ENCODE measurements around the gene KCNN3. TPM values are rescaled to one million over a fixed set of nuclear protein-coding genes. Genes with fewer than 3 reads are reported as not detected.
A peak's percentile ranks its signal among the peaks of the same experiment; 100 is the strongest.

The KCNN3 gene
- total RNA-seq, 2 donors from 2014 or later, result 0.12 to 0.29 TPM

DNA sequence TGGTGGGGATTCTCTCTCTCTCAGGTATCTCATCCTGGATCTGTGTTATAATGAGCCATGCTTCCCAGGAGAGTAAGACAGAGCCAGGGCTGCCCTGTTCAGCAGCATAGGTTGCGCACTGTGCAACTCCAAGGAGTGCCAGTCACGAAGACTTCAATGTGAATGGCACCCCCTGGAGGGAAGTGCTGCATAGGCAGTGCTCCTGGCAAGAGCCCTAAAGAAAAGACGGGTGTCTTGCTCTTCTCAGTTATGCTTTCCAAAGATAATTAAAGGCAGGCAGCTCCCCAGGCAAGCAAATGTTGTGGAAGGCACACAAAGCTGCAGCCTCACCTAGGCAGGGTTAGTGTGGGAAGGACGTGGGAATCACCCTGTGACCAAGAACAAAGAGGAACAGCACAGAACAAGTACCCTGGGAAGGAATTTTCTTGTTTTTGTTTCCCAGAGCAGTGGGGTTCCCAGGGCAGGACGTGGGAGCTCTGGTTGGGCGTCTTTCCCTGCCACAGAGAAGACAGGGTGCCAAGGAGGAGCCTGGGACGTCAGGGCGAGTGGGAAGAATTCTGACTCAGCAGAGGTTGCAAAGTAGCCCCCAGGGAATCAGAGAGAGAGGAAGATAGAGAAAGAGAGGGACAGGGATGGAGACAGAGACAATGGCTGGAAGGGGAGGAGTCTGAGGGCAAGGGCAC, 120.9 kb downstream of the KCNN3 start:
- no peak for DNase-seq
- H3K27ac Mint-ChIP-seq, result no peak overlapping the region
- no peaks in the 10 kb centered on the region for H3K9me3 ChIP-seq (ENCODE audit: control insufficient read depth, low read length, poor library complexity, severe bottlenecking)
- H3K27me3 Mint-ChIP-seq, result peaks cover 50% of the 10 kb centered on the region
- ATAC-seq, result no peak
- peaks cover 36% of the 10 kb centered on the region for H3K4me1 Mint-ChIP-seq
- H3K4me3 Mint-ChIP-seq, result no peak overlapping the region
- H3K36me3 Mint-ChIP-seq (ENCODE audit: low read depth), result no peaks in the 10 kb centered on the region

DNA sequence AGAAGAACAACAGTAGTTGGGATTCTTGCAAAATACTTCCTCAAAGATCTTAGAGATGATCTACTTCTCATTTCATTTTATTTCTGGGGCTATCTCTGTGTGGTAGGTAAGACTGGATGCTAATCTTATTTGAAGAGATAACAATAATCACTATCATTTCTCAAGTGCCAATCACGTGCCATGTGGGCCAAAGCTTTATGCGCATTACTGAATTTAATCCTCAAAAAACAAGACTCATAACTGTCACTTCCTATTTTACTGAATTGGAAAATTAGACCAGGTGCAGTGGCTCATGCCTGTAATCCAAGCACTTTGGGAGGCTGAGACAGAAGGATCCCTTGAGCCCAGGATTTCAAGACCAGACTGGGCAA, 121.7 kb downstream of the KCNN3 start:
- H3K36me3 Mint-ChIP-seq (ENCODE audit: low read depth), result no peaks in the 10 kb centered on the region
- peak overlapping the region; percentile 91 for H3K27ac Mint-ChIP-seq
- peak overlapping the region; percentile 80 for H3K4me3 Mint-ChIP-seq
- peak; percentile 12 for ATAC-seq
- peaks cover 42% of the 10 kb centered on the region for H3K27me3 Mint-ChIP-seq
- peaks cover 40% of the 10 kb centered on the region for H3K4me1 Mint-ChIP-seq
- H3K9me3 ChIP-seq (ENCODE audit: control insufficient read depth, low read length, poor library complexity, severe bottlenecking), result no peaks in the 10 kb centered on the region
- no peak for DNase-seq

DNA sequence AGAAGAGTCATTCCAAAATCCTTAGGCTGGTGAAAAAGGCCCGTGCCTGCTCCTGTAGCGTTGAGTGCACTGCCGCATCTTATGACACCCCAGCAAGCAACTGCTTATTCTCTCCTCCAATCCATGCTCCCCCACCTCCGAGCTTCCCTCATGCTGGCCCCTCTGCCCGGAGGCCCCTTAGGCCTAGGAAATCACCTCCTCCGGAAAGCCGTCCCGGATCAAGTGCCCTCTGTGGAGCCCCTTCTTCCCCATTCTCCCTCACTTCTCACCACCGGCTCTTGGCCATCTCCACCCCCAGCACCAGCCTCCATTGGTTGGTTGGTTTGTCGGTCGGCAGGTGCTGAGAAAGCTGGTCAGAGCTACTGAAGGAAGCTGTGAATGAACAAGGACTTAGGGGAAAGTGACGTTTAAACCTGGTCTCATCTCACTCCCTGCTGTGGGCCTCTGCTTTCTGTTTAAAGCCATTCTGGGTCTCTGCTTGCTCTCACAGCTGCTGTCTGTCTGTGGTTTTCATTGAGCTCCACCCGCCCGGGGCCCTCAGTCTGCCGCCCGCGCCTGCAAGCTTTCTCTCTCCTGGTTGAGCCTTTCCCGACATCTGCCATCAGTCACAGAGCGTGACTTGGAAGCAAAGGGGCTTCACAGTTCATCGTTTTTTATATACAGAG, 122.2 kb downstream of the KCNN3 start:
- peak in 1 of 3 donors; percentile 15 for DNase-seq
- Mint-ChIP-seq H3K4me3 (peak overlapping the region; percentile 80), H3K36me3 (ENCODE audit: low read depth) (no peaks in the 10 kb centered on the region), H3K27ac (peak overlapping the region; percentile 91), H3K27me3 (peaks cover 39% of the 10 kb centered on the region), H3K4me1 (peaks cover 40% of the 10 kb centered on the region)
- peak; percentile 86 for ATAC-seq
- H3K9me3 ChIP-seq (ENCODE audit: control insufficient read depth, low read length, poor library complexity, severe bottlenecking), result no peaks in the 10 kb centered on the region

DNA sequence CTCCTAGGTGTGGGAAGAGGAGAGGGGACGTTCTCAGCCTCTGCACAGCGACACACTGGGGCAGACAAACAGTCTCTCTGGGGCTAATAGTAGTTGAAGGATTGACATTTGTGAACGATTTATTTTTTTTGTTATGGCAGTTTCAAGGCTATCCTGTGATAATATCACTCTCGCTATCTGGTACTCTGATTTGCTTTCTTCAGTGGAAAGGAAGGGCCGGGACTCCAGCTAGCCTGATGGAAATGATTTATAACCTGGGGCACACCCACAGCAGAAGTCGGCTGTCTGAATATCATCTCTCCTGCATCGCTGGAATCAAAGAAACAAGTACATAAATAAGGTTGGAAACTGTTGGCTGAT, 122.7 kb downstream of the KCNN3 start:
- DNase-seq (no peak), ATAC-seq (no peak)
- no peaks in the 10 kb centered on the region for H3K9me3 ChIP-seq (ENCODE audit: control insufficient read depth, low read length, poor library complexity, severe bottlenecking)
- Mint-ChIP-seq H3K4me3 (peak overlapping the region; percentile 80), H3K4me1 (peaks cover 40% of the 10 kb centered on the region), H3K36me3 (ENCODE audit: low read depth) (no peaks in the 10 kb centered on the region), H3K27me3 (peaks cover 43% of the 10 kb centered on the region), H3K27ac (peak overlapping the region; percentile 91)

DNA sequence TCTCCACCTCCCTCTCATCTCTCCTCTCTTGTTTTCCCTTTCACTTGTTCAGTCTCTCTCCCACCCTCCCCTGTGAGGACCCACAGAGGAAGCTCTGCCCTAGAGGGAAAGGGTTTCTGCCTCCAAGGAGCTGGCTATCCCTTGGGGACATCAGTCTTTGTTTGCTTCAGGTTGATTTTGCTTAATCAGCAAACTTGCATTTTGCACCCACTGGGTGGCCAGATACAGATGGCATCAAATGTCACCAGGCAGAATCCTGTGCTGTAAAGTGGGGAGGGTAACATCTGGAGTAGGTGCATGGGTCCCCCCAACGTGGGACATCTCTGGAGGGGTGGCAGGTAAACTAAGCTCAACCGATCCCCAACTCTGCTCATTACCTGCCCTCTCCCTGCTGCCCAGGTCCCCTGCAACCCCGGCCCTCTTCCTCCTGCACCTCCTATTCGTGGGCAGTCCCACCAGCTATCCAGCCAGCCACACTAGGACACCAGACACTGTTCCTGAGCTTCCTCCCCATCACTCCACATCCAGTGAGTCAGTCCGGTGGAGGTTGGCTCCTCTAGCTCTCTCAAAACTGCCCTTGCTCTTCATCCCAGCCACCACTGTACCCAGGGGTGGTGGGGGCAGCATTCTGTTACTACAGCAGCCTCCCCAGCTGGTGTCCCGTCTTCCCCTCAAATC, 123.3 kb downstream of the KCNN3 start:
- no peaks in the 10 kb centered on the region for H3K9me3 ChIP-seq (ENCODE audit: control insufficient read depth, low read length, poor library complexity, severe bottlenecking)
- Mint-ChIP-seq H3K4me1 (peaks cover 40% of the 10 kb centered on the region), H3K4me3 (peak overlapping the region; percentile 75), H3K36me3 (ENCODE audit: low read depth) (no peaks in the 10 kb centered on the region), H3K27ac (peak overlapping the region; percentile 75), H3K27me3 (peaks cover 43% of the 10 kb centered on the region)
- no peak for ATAC-seq
- no peak for DNase-seq

DNA sequence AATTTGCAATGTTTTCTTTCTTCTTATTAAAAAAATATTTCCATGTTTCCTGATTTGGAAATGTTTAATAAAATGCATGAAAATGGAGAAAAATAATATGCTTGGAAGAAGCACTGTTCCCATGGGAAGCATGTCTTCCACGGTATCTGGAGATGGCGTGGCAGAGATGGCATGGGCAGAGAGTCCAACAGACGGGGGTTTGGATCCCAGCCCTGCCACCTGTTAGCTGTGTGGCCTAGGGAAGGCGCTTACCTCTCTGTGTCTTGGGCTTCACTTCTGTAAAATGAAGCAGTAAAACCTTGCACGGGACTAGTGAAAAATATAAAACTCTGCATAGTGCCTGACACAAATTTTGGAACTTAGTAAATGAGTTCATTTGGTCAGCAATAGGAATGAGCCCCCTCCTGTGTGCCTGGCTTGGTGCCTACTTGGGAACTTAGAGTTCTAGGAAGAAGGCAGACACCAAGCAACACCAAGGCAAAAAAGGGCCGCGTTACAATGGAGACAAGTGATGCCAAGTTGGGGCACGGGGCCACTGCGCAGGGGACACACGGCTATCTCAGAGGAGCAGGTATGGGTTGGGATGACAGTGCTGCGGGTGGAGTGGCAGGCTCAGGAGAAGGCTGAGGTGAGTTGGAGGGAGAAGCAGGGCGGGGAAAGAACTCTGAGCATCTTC, 124.2 kb downstream of the KCNN3 start:
- Mint-ChIP-seq H3K36me3 (ENCODE audit: low read depth) (no peaks in the 10 kb centered on the region), H3K27me3 (peaks cover 36% of the 10 kb centered on the region), H3K4me1 (peaks cover 40% of the 10 kb centered on the region), H3K4me3 (peak overlapping the region; percentile 75), H3K27ac (peak overlapping the region; percentile 75)
- no peaks in the 10 kb centered on the region for H3K9me3 ChIP-seq (ENCODE audit: control insufficient read depth, low read length, poor library complexity, severe bottlenecking)
- DNase-seq, result no peak
- ATAC-seq, result no peak

DNA sequence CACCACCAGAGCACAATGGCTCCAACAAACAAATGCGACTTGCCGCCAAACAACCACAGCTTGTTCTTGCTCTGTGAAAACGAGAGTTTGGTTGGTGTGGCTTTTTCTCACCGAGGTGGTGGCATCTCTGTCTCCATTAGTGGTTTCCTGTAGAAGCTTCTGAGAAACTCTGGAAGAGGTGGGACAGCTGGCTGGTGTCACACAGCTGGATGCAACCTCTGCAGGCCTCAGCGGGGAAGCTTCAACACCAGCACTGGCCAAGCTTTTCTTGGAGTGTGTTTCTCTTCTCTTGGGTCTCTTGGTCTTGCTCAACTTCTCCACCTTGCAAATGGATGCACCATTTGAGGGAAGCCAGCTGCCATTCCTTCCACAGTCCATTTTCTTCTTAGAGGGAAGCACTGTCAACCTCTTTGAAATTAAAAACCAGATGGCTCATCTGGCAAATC, 124.8 kb downstream of the KCNN3 start:
- H3K9me3 ChIP-seq (ENCODE audit: control insufficient read depth, low read length, poor library complexity, severe bottlenecking), result no peaks in the 10 kb centered on the region
- DNase-seq, result no peak
- ATAC-seq, result no peak
- peaks cover 40% of the 10 kb centered on the region for H3K4me1 Mint-ChIP-seq
- no peak overlapping the region for H3K27ac Mint-ChIP-seq
- H3K4me3 Mint-ChIP-seq, result peak overlapping the region; percentile 74
- H3K27me3 Mint-ChIP-seq, result peaks cover 36% of the 10 kb centered on the region
- no peaks in the 10 kb centered on the region for H3K36me3 Mint-ChIP-seq (ENCODE audit: low read depth)

DNA sequence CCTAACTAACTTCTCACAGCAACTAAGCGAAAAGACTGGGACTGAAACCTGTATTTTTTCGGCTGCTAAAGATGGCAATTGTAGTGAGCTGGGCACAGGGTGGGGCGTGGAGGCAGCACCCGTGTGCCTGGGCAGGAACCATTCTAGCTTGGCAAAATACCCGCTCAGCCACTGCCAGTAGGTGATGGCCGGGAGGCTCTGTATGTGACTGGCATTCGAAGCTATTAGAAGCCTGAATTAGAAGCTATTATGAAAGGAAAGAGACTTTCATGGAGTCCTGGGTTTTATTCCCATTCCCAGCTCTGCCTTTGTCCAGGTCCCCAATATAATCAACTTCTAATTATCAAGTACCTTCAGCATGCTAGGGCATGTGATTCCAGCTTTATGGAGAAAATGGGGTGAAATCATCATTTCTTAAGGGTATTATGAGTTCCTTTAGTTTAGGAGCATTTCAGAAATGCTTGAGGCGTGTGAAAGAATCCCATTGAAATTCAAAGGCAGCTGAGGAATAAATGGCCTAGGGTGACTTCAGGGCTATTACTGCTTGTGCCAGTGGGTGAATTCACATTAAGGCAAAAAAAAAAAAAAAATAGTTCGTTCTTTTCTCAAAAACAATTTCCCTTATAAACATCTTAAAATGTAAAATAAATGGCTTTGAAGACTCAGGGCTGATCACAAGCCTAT, 125.6 kb downstream of the KCNN3 start:
- no peak overlapping the region for H3K4me3 Mint-ChIP-seq
- DNase-seq, result no peak
- no peak overlapping the region for H3K27ac Mint-ChIP-seq
- no peak for ATAC-seq
- peaks cover 38% of the 10 kb centered on the region for H3K27me3 Mint-ChIP-seq
- H3K9me3 ChIP-seq (ENCODE audit: control insufficient read depth, low read length, poor library complexity, severe bottlenecking), result no peaks in the 10 kb centered on the region
- peaks cover 40% of the 10 kb centered on the region for H3K4me1 Mint-ChIP-seq
- no peaks in the 10 kb centered on the region for H3K36me3 Mint-ChIP-seq (ENCODE audit: low read depth)

DNA sequence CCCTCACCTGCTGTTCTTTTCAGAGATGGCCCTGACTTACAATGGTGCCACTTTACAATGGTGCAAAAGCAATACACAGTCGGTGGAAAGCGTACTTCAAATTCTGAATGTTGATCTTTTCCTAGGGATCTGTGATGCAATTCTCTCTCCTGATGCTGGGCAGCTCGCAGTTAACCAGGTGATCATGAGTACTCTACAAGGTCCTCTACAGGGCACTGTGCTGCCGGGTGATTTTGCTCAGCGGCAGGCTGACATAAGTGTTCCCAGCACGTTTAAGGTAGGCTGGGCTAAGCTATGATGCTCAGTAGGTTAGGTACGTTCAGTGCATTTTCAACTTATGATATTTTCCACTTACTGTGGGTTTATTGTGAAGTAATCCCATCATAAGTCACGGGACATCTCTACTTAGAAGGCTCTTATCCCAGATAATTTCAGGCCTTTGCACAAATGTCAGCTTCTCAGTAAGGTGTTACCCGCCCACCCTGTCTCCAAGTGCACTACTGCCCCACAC, 126.5 kb downstream of the KCNN3 start:
- H3K36me3 Mint-ChIP-seq (ENCODE audit: low read depth), result peaks cover 2% of the 10 kb centered on the region
- H3K4me3 Mint-ChIP-seq, result no peak overlapping the region
- H3K27ac Mint-ChIP-seq, result peak overlapping the region; percentile 19
- H3K9me3 ChIP-seq (ENCODE audit: control insufficient read depth, low read length, poor library complexity, severe bottlenecking), result no peaks in the 10 kb centered on the region
- peaks cover 40% of the 10 kb centered on the region for H3K4me1 Mint-ChIP-seq
- peaks cover 38% of the 10 kb centered on the region for H3K27me3 Mint-ChIP-seq
- no peak for DNase-seq
- no peak for ATAC-seq

DNA sequence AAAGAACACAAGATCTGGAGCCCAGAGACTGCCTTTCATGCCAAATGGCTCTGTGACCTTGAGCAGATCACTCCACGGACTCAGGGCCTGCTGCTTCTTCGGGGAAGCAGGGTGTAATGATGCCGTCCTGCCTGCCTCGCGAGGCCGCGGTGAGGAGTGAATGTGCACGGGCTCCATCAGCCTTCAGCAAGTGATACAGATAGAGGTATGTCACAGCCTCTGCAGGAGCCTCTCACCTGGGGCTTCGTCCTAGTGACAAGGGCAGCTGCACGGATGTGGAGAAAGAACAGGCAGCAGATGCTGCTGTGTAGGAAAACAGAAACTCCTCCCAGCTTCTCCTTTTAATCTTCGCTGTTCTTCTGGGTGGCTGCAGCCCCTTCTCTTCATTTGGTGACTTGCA, 127.5 kb downstream of the KCNN3 start:
- DNase-seq (no peak), ATAC-seq (no peak)
- Mint-ChIP-seq H3K4me1 (peaks cover 31% of the 10 kb centered on the region), H3K27ac (peak overlapping the region; percentile 19), H3K27me3 (peaks cover 43% of the 10 kb centered on the region), H3K36me3 (ENCODE audit: low read depth) (peaks cover 3% of the 10 kb centered on the region), H3K4me3 (no peak overlapping the region)
- no peaks in the 10 kb centered on the region for H3K9me3 ChIP-seq (ENCODE audit: control insufficient read depth, low read length, poor library complexity, severe bottlenecking)

DNA sequence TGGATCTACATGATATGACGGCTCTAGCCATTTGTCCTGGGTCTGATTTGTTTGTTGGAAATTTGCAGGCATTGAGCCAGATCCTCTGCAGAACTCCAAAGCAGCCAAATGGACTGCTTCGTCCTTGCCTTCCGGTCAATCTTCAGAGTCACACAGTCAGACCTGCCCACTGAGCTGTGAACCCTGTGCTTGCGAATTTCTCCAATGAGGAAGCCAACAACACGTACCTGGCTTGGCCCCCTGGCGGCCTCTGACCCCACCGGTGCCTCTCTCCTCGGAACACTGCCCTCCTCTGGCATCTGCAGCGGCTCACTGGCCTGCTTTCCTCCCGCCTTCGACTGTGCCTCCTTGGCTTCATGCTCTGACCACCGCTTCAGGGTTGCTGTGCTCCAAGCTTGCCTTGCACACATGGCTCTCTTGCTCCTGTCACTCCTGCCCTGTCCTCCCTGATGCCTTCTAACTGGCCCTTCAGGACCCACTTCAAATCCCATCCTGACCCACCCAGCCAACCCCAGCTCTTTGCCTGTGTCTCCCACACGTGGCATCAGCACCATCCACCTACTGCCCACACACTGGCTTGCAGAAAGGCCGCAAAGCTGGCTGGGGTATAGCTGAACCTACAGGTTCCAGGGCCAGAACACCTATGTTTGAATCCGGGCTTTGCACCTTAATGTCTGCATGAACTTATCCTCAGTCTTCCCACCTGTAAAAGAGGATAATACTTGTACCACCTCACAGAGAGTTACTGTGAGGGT, 128.2 kb downstream of the KCNN3 start:
- Mint-ChIP-seq H3K27ac (no peak overlapping the region), H3K36me3 (ENCODE audit: low read depth) (peaks cover 7% of the 10 kb centered on the region), H3K4me1 (peaks cover 29% of the 10 kb centered on the region), H3K4me3 (no peak overlapping the region), H3K27me3 (peaks cover 48% of the 10 kb centered on the region)
- no peaks in the 10 kb centered on the region for H3K9me3 ChIP-seq (ENCODE audit: control insufficient read depth, low read length, poor library complexity, severe bottlenecking)
- DNase-seq (no peak), ATAC-seq (no peak)

DNA sequence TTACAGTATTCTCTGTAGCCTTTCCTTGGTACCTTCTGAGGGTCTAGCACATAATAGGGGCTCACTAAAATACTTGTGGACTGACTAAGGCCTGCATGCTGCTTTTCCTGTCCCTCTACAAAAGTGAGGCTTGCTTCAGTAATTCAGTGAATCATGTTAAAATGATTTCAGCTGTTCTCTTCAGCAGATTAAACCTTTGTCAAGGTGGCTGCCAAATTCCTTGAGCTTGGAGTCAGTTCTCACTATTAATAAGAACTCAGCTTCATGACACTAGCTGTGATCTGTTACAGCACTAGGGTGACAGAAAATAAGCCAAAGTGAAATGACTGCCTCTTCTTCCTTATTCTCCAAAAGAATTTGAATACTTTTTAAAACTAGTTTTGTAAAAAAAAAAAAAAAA, 128.8 kb downstream of the KCNN3 start:
- Mint-ChIP-seq H3K27ac (no peak overlapping the region), H3K27me3 (peaks cover 48% of the 10 kb centered on the region), H3K36me3 (ENCODE audit: low read depth) (peaks cover 7% of the 10 kb centered on the region), H3K4me3 (no peak overlapping the region), H3K4me1 (peaks cover 27% of the 10 kb centered on the region)
- DNase-seq, result no peak
- no peaks in the 10 kb centered on the region for H3K9me3 ChIP-seq (ENCODE audit: control insufficient read depth, low read length, poor library complexity, severe bottlenecking)
- ATAC-seq, result no peak

Measured in T-helper 17 cell (primary cell).